Lower leg skin (tissue), 3 donors: ENCODE measurements around the gene APLNR.

Source experiments
- CTCF ChIP-seq, 3 donors: fragments of 450-650 bp; IDR thresholded peaks; one replicate each; pipeline ENCODE4 v1.5.1; 2016; ENCODE audit warnings: antibody characterized with exemption in 3 of 3, mild to moderate bottlenecking in 3 of 3, moderate library complexity in 2 of 3
- POLR2A ChIP-seq, 2 donors: fragments of 450-650 bp; IDR thresholded peaks; one replicate each; pipeline ENCODE4 v1.6.1; 2016 to 2017; ENCODE audit warnings: antibody characterized with exemption in 2 of 2, mild to moderate bottlenecking in 1 of 2, moderate library complexity in 1 of 2

- TF ChIP-seq CTCF (IDR thresholded peaks at IDR 0.05), result no peak
- TF ChIP-seq POLR2A (IDR thresholded peaks at IDR 0.05), result no peak
Observed at GRCh38 chr11:57207168-57207567, 29.9 kb downstream of the APLNR start.
